K562 (cell line): Measurements from ENCODE around the gene POLR3G. TPM values are rescaled to one million over a fixed set of nuclear protein-coding genes. Genes with fewer than 3 reads are reported as not detected.

Experiments used
- AFF4 ChIP-seq: sonication (generic); formaldehyde crosslinking; IDR thresholded peaks from 2 replicates; pipeline ENCODE4 v1.8.0; 2023; ENCODE audit warnings: mild to moderate bottlenecking, missing genetic modification reagents
- ARID3B ChIP-seq: fragments of 250-450 bp; sonication (Bioruptor Pico); IDR thresholded peaks from 2 replicates; pipeline ENCODE4 v1.4.0; 2020; ENCODE audit warnings: borderline replicate concordance
- BRCA1 ChIP-seq, 2 experiments: fragments of 450-650 bp in 1 of 2; sonication (generic) in 1 of 2; formaldehyde crosslinking in 1 of 2; IDR thresholded peaks; 2 replicates each; pipeline versions ENCODE4 v1.5.0 to v1.6.1; 2017 to 2020; ENCODE audit warnings: mild to moderate bottlenecking in 1 of 2, missing genetic modification reagents in 1 of 2
- CEBPG ChIP-seq, 3 experiments: fragments of 200-800 bp in 1 of 3; sonication (Bioruptor generic) in 1 of 3; sonication (generic) in 1 of 3; formaldehyde crosslinking in 1 of 3; IDR thresholded peaks in 2 of 3; conservative IDR thresholded peaks in 1 of 3; 2 replicates each; pipeline versions ENCODE4 v1.6.1 to v1.8.0; 2016 to 2022; ENCODE audit warnings: missing compliant biosample characterization in 2 of 3, missing genetic modification characterization in 2 of 3, mild to moderate bottlenecking in 1 of 3, missing genetic modification reagents in 1 of 3
- ELF1 ChIP-seq: fragments of 200-800 bp; sonication (Bioruptor generic); IDR thresholded peaks from 2 replicates; pipeline ENCODE4 v1.6.1; 2016; ENCODE audit warnings: missing genetic modification characterization, missing compliant biosample characterization
- GTF2A2 ChIP-seq: IDR thresholded peaks from 2 replicates; pipeline ENCODE4 v1.6.1; 2016; ENCODE audit warnings: mild to moderate bottlenecking, missing genetic modification characterization, missing compliant biosample characterization
- ILK ChIP-seq: fragments of 450-650 bp; IDR thresholded peaks from 2 replicates; pipeline ENCODE4 v1.6.1; 2016; ENCODE audit warnings: missing genetic modification characterization, low read depth, mild to moderate bottlenecking, missing compliant biosample characterization, moderate library complexity, borderline replicate concordance
- L3MBTL2 ChIP-seq: fragments of 450-650 bp; IDR thresholded peaks from 2 replicates; pipeline ENCODE4 v1.6.1; 2016; ENCODE audit warnings: mild to moderate bottlenecking, moderate library complexity
- MECOM ChIP-seq: fragments of 250-450 bp; sonication (Bioruptor Pico); IDR thresholded peaks from 2 replicates; pipeline ENCODE4 v1.8.0; 2022; ENCODE audit warnings: inconsistent platforms
- MNT ChIP-seq, 2 experiments: fragments of 450-650 bp; conservative IDR thresholded peaks; 2 replicates each; pipeline ENCODE4 v1.6.1; 2017; ENCODE audit warnings: mild to moderate bottlenecking in 2 of 2, moderate library complexity in 2 of 2
- NCOA2 ChIP-seq, 2 experiments: fragments of 450-650 bp; IDR thresholded peaks; 2 replicates each; pipeline ENCODE4 v1.6.1; 2018; ENCODE audit warnings: mild to moderate bottlenecking in 2 of 2, moderate library complexity in 1 of 2; ENCODE audit not compliant: partially characterized antibody in 2 of 2
- SLC30A9 ChIP-seq: fragments of 250-450 bp; sonication (Bioruptor Pico); IDR thresholded peaks from 2 replicates; pipeline ENCODE4 v1.8.0; 2022; ENCODE audit warnings: mild to moderate bottlenecking, moderate library complexity
- SRSF7 ChIP-seq: fragments of 200-400 bp; formaldehyde crosslinking; optimal IDR thresholded peaks from 2 replicates; pipeline ENCODE3; 2017; ENCODE audit warnings: mild to moderate bottlenecking, low read depth, low read length
- TRIM28 ChIP-seq: fragments of 450-650 bp; IDR thresholded peaks from 2 replicates; pipeline ENCODE4 v1.6.1; 2017
- USF2 ChIP-seq: sonication (generic); formaldehyde crosslinking; IDR thresholded peaks from 2 replicates; pipeline ENCODE4 v1.5.0; 2020; ENCODE audit warnings: missing genetic modification reagents
- ZBTB17 ChIP-seq: fragments of 450-650 bp; formaldehyde crosslinking; IDR thresholded peaks from 2 replicates; pipeline ENCODE4 v1.4.0; 2020; ENCODE audit warnings: mild to moderate bottlenecking
- ZC3H8 ChIP-seq: fragments of 450-650 bp; IDR thresholded peaks from 2 replicates; pipeline ENCODE4 v1.6.1; 2017
- ZNF347 ChIP-seq: fragments of 450-650 bp; formaldehyde crosslinking; IDR thresholded peaks from 2 replicates; pipeline ENCODE4 v1.4.0; 2020; ENCODE audit warnings: low read depth, mild to moderate bottlenecking, moderate library complexity
- polyA plus RNA-seq, 8 experiments: library from polyadenylated mRNA; depleted of rRNA in 4 of 8; stranded (reverse) in 5 of 8; unstranded in 3 of 8; fragments of >200 nt; fragmentation: Nextera tagmentation in 2 of 8; fragmentation: Illumina TruSeq in 1 of 8; extraction: Ambion mirVana in 2 of 8; extraction: Trizol in 1 of 8; gene quantifications; 2 replicates each; pipeline versions ENCODE4 v1.2.1 to v1.2.3, GENCODE V29; 2011 to 2014; ENCODE audit warnings: inconsistent platforms in 1 of 8, missing spikeins in 1 of 8
- total RNA-seq, 7 experiments: library from RNA; depleted of rRNA in 6 of 7; stranded (reverse); fragments of >200 nt in 6 of 7; fragmentation: Illumina TruSeq in 2 of 7; extraction: Trizol in 2 of 7; gene quantifications; 2 replicates each; pipeline versions ENCODE4 v1.2.1 to v1.2.3, GENCODE V29; 2011 to 2021; ENCODE audit warnings: low replicate concordance in 1 of 7

The POLR3G gene
- total and polyA plus RNA-seq, 9 of the 15 experiments (the other 6 are each of a cell fraction or from before 2014, with no cell fraction given): 39.0 to 111 (median 59.0) TPM

- no peak; the same call in 1 of the 2 replicates for TF ChIP-seq ARID3B
- no peak for TF ChIP-seq ZBTB17 (CRISPR knock-in tag)
- TF ChIP-seq ZC3H8: no peak
- peak; percentile 40; the same call in 1 of the 2 replicates for TF ChIP-seq ELF1 (tag)
- TF ChIP-seq CEBPG (CRISPR knock-in tag; IDR thresholded peaks at IDR 0.05): no peak
- no peak for TF ChIP-seq CEBPG (tag; conservative IDR thresholded peaks at IDR 0.05 in 1 of 2, IDR thresholded peaks at IDR 0.05 in 1 of 2)
- no peak for TF ChIP-seq GTF2A2 (tag)
- peak; percentile 97 for TF ChIP-seq L3MBTL2
- TF ChIP-seq NCOA2 (IDR thresholded peaks at IDR 0.05; ENCODE audit: partially characterized antibody in 2 of 2): no peak
- TF ChIP-seq ILK (tag): no peak
- no peak for TF ChIP-seq BRCA1 (IDR thresholded peaks at IDR 0.05)
- TF ChIP-seq BRCA1 (CRISPR knock-in tag; IDR thresholded peaks at IDR 0.05): no peak
- TF ChIP-seq MECOM (CRISPR knock-in tag): no peak
- no peak for TF ChIP-seq TRIM28
- TF ChIP-seq ZNF347 (CRISPR knock-in tag): no peak
- peak; percentile 23; the same call in 1 of the 2 replicates for TF ChIP-seq AFF4 (CRISPR knock-in tag)
- TF ChIP-seq MNT (conservative IDR thresholded peaks at IDR 0.05): peak; percentile 44 to 54; a peak in 3 of 4 replicates
- TF ChIP-seq SRSF7: no peak
- TF ChIP-seq SLC30A9 (CRISPR knock-in tag): no peak
- no peak; the same call in 1 of the 2 replicates for TF ChIP-seq USF2 (CRISPR knock-in tag)
Observed at GRCh38 chr5:90473396-90474234, 1.0 kb upstream of the POLR3G start (continued).
